PC-9 (cell line): ENCODE results near the gene SPATS2L.

Experiments used
- CTCF ChIP-seq: fragments of 200-600 bp; sonication (generic); conservative IDR thresholded peaks from 2 replicates; pipeline ENCODE4 v1.6.1; 2017; ENCODE audit warnings: mixed run types, antibody characterized with exemption, mild to moderate bottlenecking, moderate library complexity
- EZH2 ChIP-seq: fragments of 200-600 bp; sonication (generic); IDR thresholded peaks from 2 replicates; pipeline ENCODE4 v1.8.0; 2017; ENCODE audit warnings: antibody characterized with exemption, low read depth

- TF ChIP-seq CTCF (no peak), EZH2 (no peak)
These were observed 202.7 kb downstream of the SPATS2L start for GRCh38 chr2:200509235-200509611.
